Suprapubic skin (tissue), 4 donors: Measurements from ENCODE around the gene ZEB1. TPM values are rescaled to one million over a fixed set of nuclear protein-coding genes. Genes with fewer than 3 reads are reported as not detected.
"Not testable (repeated sequence)": the region's sequence is repeated elsewhere in the genome, so short reads cannot be mapped to it uniquely, and the experiment has no call there.

ENCODE experiments used
- DNase-seq, 2 donors: peaks; one replicate each; pipeline ENCODE4 v3.0.0-alpha.2; 2019; ENCODE audit warnings: low spot score in 2 of 2
- H3K27ac ChIP-seq: fragments of 200-600 bp; sonication (generic); one replicate; pipeline ENCODE4 v1.5.1; 2019
- H3K27me3 ChIP-seq: fragments of 200-600 bp; sonication (generic); one replicate; pipeline ENCODE4 v1.5.1; 2019
- H3K36me3 ChIP-seq: fragments of 200-600 bp; sonication (generic); one replicate; pipeline ENCODE4 v1.5.1; 2019
- H3K4me1 ChIP-seq: fragments of 200-600 bp; sonication (generic); one replicate; pipeline ENCODE4 v1.5.1; 2019
- H3K4me3 ChIP-seq: fragments of 200-600 bp; sonication (generic); one replicate; pipeline ENCODE4 v1.5.1; 2019; ENCODE audit warnings: mild to moderate bottlenecking
- H3K9me3 ChIP-seq: fragments of 200-600 bp; sonication (generic); one replicate; pipeline ENCODE4 v1.5.1; 2019
- CTCF ChIP-seq, 2 donors: fragments of 200-600 bp in 1 of 2; fragments of 450-650 bp in 1 of 2; sonication (generic) in 1 of 2; IDR thresholded peaks; one replicate each; pipeline ENCODE4 v1.5.1; 2016 to 2019; ENCODE audit warnings: antibody characterized with exemption in 2 of 2, mild to moderate bottlenecking in 1 of 2, moderate library complexity in 1 of 2
- EP300 ChIP-seq: sonication (generic); formaldehyde crosslinking; IDR thresholded peaks from one replicate; pipeline ENCODE4 v1.6.1; 2017; ENCODE audit warnings: antibody characterized with exemption
- POLR2A ChIP-seq, 2 donors: fragments of 450-650 bp; IDR thresholded peaks; one replicate each; pipeline ENCODE4 v1.6.1; 2017; ENCODE audit warnings: antibody characterized with exemption in 2 of 2, mild to moderate bottlenecking in 2 of 2, moderate library complexity in 2 of 2
- POLR2AphosphoS5 ChIP-seq, 3 donors: sonication (generic); formaldehyde crosslinking; IDR thresholded peaks; one replicate each; pipeline ENCODE4 v1.6.1; 2017; ENCODE audit warnings: antibody characterized with exemption in 3 of 3
- WGBS: methylation state at CpG from one replicate; pipeline ENCODE4 v1.1.5; 2018; 5-methylcytosine and 5-hydroxymethylcytosine counted together
- total RNA-seq, 4 donors: library from RNA; depleted of rRNA; stranded (reverse); fragments of >200 nt; gene quantifications; one replicate each; pipeline ENCODE4 v1.1.0, GENCODE V29; 2016

Gene ZEB1
- total RNA-seq, 4 donors from 2014 or later = 7.1 to 35.8 (median 13.8) TPM

DNA sequence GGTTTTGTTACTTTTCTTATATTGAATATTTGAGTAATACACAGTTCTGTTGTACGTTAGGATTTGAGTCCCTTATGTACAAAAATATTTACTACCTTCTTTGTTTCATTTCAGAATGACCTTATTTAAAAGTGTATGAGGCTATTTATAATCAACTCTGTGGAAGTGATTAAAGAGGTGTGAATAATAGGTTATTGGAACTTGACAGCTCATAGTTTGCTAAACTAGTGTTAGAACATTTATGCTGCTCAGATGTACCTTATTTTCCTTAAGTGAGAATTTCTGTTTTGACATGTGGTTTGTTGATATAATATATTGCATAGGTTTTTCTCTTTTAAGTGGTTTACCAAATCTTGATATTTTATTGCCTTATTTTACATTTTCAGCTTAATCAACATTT lies 105.5 kb downstream of the ZEB1 start:
- TF ChIP-seq CTCF (IDR thresholded peaks at IDR 0.05) (no peak), POLR2A (IDR thresholded peaks at IDR 0.05) (no peak), POLR2AphosphoS5 (IDR thresholded peaks at IDR 0.05) (no peak), EP300 (no peak)
- Histone ChIP-seq H3K27ac (no peak overlapping the region), H3K36me3 (no peaks in the 10 kb centered on the region), H3K27me3 (no peaks in the 10 kb centered on the region), H3K4me3 (no peak overlapping the region), H3K4me1 (peaks cover 2% of the 10 kb centered on the region), H3K9me3 (no peaks in the 10 kb centered on the region)
- WGBS = 87% methylated on average over 1 of the region's 1 CpG
- no peak for DNase-seq

- no peak overlapping the region for H3K27ac ChIP-seq
- TF ChIP-seq EP300 (no peak), POLR2AphosphoS5 (IDR thresholded peaks at IDR 0.05) (no peak), CTCF (IDR thresholded peaks at IDR 0.05) (no peak), POLR2A (IDR thresholded peaks at IDR 0.05) (no peak)
- H3K36me3 ChIP-seq = no peaks in the 10 kb centered on the region
- H3K4me1 ChIP-seq = peaks cover 2% of the 10 kb centered on the region
- H3K27me3 ChIP-seq = no peaks in the 10 kb centered on the region
- WGBS = 86% methylated on average over 3 of the region's 3 CpGs
- DNase-seq = no peak
- no peak overlapping the region for H3K4me3 ChIP-seq
- H3K9me3 ChIP-seq = no peaks in the 10 kb centered on the region
Measured at GRCh38 chr10:31426401-31426800, 107.4 kb downstream of the ZEB1 start.

GRCh38 chr10:31427334-31427733 lies 108.3 kb downstream of the ZEB1 start:
- DNase-seq, H3K4me3 ChIP-seq, H3K27ac ChIP-seq, H3K4me1 ChIP-seq, H3K27me3 ChIP-seq, H3K36me3 ChIP-seq, H3K9me3 ChIP-seq: not testable (repeated sequence)
- WGBS = 89% methylated on average over 10 of the region's 10 CpGs

DNA sequence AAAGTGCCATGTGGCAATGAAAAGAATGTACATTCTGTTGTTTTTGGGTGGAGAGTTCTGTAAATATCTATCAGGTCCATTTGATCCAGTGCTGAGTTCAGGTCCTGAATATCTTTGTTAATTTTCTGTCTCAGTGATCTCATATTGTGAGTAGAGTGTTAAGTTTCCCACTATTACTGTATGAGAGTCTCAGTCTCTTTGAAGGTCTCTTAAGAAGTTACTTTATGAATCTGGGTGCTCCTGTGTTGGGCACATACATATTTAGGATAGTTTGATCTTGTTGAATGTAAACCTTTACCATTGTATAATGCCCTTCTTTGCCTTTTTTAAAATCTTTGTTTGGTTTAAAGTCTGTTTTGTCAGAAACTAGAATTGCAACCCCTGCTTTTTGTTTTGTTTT lies 109.5 kb downstream of the ZEB1 start:
- H3K4me3 ChIP-seq, H3K36me3 ChIP-seq, DNase-seq, H3K27ac ChIP-seq, H3K9me3 ChIP-seq, H3K4me1 ChIP-seq, H3K27me3 ChIP-seq: not testable (repeated sequence)

- DNase-seq = no peak
- H3K4me1 ChIP-seq = peaks cover under 1% of the 10 kb centered on the region
- H3K36me3 ChIP-seq = no peaks in the 10 kb centered on the region
- H3K4me3 ChIP-seq = no peak overlapping the region
- TF ChIP-seq POLR2AphosphoS5 (IDR thresholded peaks at IDR 0.05) = no peak
- TF ChIP-seq CTCF (IDR thresholded peaks at IDR 0.05) = no peak
- no peak for TF ChIP-seq POLR2A (IDR thresholded peaks at IDR 0.05)
- TF ChIP-seq EP300 = no peak
- no peaks in the 10 kb centered on the region for H3K27me3 ChIP-seq
- no peak overlapping the region for H3K27ac ChIP-seq
- H3K9me3 ChIP-seq = no peaks in the 10 kb centered on the region
Measured at GRCh38 chr10:31431021-31431420, 112.0 kb downstream of the ZEB1 start.

- H3K4me3 ChIP-seq = no peak overlapping the region
- no peaks in the 10 kb centered on the region for H3K9me3 ChIP-seq
- TF ChIP-seq EP300 (no peak), CTCF (IDR thresholded peaks at IDR 0.05) (no peak), POLR2A (IDR thresholded peaks at IDR 0.05) (no peak), POLR2AphosphoS5 (IDR thresholded peaks at IDR 0.05) (no peak)
- H3K36me3 ChIP-seq = no peaks in the 10 kb centered on the region
- H3K27me3 ChIP-seq = no peaks in the 10 kb centered on the region
- H3K27ac ChIP-seq = no peak overlapping the region
- 90% methylated on average over 4 of the region's 4 CpGs for WGBS
- no peaks in the 10 kb centered on the region for H3K4me1 ChIP-seq
- DNase-seq = no peak
Measured at GRCh38 chr10:31437959-31438358, 118.9 kb downstream of the ZEB1 start.
